ENCODE measurements around the gene DPH3. TPM values are rescaled to one million over a fixed set of nuclear protein-coding genes. Genes with fewer than 3 reads are reported as not detected.
A peak's percentile ranks its signal among the peaks of the same experiment; 100 is the strongest.

DPH3 gene
- total and polyA plus RNA-seq, 8 donors: 4.1 to 8.8 (median 6.8) TPM

DNA sequence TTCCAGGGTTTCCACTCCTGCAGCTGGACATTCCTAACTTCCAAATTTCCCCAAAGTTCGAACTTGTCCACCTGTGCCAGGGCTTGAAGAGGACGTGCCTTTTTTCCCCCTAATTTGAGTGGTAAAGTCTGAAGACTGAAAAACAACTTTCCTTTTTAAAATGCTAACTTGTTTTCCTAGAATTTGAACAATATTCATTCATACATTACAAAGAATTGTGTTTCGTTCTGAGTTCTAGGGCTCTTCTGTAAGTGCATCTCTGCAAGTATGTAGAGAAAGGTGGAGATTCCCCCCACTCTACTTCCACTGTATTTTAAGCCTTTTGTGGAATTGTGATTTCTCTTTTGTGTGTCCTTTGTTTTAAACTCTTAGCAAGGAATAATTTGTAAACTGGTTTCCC lies 9.4 kb downstream of the DPH3 start:
- no peak for FAIRE-seq
- Histone ChIP-seq H3K27me3 (no peaks in the 10 kb centered on the region), H3K9me3 (no peaks in the 10 kb centered on the region), H3K27ac (no peak overlapping the region), H3K36me3 (peaks cover 0 to 13% (median 0%) of the 10 kb centered on the region in 3 donors), H3K4me1 (peaks cover 5 to 14% (median 8%) of the 10 kb centered on the region in 3 donors), H3K4me3 (no peak overlapping the region)
- 74 to 80% methylated on average over 3 of the region's 3 CpGs for WGBS, 2 donors
- TF ChIP-seq, protein P1, sequence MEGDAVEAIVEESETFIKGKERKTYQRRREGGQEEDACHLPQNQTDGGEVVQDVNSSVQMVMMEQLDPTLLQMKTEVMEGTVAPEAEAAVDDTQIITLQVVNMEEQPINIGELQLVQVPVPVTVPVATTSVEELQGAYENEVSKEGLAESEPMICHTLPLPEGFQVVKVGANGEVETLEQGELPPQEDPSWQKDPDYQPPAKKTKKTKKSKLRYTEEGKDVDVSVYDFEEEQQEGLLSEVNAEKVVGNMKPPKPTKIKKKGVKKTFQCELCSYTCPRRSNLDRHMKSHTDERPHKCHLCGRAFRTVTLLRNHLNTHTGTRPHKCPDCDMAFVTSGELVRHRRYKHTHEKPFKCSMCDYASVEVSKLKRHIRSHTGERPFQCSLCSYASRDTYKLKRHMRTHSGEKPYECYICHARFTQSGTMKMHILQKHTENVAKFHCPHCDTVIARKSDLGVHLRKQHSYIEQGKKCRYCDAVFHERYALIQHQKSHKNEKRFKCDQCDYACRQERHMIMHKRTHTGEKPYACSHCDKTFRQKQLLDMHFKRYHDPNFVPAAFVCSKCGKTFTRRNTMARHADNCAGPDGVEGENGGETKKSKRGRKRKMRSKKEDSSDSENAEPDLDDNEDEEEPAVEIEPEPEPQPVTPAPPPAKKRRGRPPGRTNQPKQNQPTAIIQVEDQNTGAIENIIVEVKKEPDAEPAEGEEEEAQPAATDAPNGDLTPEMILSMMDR (IDR thresholded peaks at IDR 0.05): no peak
- ATAC-seq: no peak
- intact Hi-C loops (cut with DNase I): no loop called here
- no peak for DNase-seq

DNA sequence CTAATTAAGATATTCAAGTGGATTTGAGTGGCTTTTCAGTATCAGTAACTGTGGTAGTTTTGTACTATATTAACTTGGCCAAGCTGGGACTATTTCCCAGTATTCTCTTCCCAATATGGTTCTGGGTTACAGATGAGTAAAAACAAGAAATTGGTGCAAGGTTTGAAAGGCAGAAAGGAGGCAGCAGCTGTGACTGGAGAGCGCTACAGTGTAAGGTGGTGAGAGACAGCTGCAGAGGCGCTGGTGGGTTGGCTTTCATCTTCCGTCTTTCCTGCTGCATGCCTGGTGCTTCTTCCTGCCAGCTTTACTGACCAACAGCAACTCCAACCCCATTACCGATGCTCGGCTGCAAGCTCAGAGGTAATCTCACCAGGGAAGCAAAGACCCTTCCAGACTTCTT lies 9.8 kb downstream of the DPH3 start:
- peaks cover 0 to 9% (median 0%) of the 10 kb centered on the region in 3 donors for H3K36me3 ChIP-seq
- ATAC-seq: no peak
- H3K9me3 ChIP-seq: no peaks in the 10 kb centered on the region
- TF ChIP-seq, protein P1 (IDR thresholded peaks at IDR 0.05): no peak
- FAIRE-seq: no peak
- H3K27me3 ChIP-seq: no peaks in the 10 kb centered on the region
- no peak for DNase-seq
- H3K27ac ChIP-seq: no peak overlapping the region
- intact Hi-C loops (cut with DNase I): no loop called here
- WGBS, 2 donors: 90 to 91% methylated on average over 5 of the region's 5 CpGs
- no peak overlapping the region for H3K4me3 ChIP-seq
- H3K4me1 ChIP-seq: peaks cover 5 to 14% (median 8%) of the 10 kb centered on the region in 3 donors

DNA sequence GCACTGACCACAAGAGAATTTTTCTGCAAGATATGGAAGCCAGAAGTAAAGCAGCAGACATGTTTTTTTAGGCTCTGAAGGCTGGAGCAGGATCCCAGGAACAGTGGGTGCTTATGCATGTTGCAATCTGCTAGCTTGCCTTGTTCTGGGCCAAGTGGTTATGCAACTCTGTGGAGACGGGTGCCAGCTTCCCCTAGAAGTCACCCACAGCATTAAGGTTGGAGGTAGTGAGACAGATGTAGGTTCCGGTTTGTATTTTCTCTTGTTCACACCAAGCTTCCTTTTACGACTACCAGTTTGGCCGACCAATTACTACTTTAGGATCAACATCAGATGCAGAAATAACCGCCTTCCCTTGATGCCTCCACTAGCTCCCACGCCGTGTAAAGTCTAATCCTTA lies 11.1 kb downstream of the DPH3 start:
- intact Hi-C loops (cut with DNase I): no loop called here
- ATAC-seq (peak in 2 of 4 donors; percentile 64 to 73), FAIRE-seq (no peak), DNase-seq (peak in 1 of 6 donors; percentile 53)
- Histone ChIP-seq H3K27me3 (no peaks in the 10 kb centered on the region), H3K4me3 (no peak overlapping the region), H3K9me3 (no peaks in the 10 kb centered on the region), H3K4me1 (peaks cover 5 to 14% (median 8%) of the 10 kb centered on the region in 3 donors), H3K27ac (peak overlapping the region in 1 of 4 donors; percentile 16), H3K36me3 (peaks cover 0 to 2% (median 0%) of the 10 kb centered on the region in 3 donors)
- 83 to 84% methylated on average over 7 of the region's 7 CpGs for WGBS, 2 donors
- TF ChIP-seq, protein P1 (IDR thresholded peaks at IDR 0.05): no peak

DNA sequence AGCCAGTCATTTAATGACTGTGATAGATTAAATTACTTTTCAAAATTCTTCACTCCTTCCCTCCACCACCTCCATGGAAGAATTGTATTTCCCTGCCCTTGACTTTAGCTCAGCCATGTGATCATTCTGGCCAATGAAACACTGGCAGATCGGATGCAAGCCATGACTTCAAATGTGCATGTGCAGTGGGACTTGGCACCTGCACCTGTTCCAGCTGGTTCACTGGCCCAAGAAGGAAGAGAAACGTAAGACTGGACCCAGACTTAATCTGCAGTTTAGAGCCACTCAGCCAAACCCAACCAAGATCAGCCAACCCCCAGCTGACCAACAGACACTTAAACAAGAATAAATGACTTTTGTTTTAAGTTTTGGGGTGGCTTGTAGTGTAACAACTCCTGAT lies 11.8 kb downstream of the DPH3 start:
- WGBS, 2 donors: 47 to 54% methylated on average over 2 of the region's 2 CpGs
- Histone ChIP-seq H3K9me3 (no peaks in the 10 kb centered on the region), H3K27ac (peak overlapping the region in 2 of 4 donors; percentile 16 to 57), H3K4me1 (peaks cover 5 to 14% (median 8%) of the 10 kb centered on the region in 3 donors), H3K27me3 (no peaks in the 10 kb centered on the region), H3K4me3 (no peak overlapping the region), H3K36me3 (no peaks in the 10 kb centered on the region)
- TF ChIP-seq, protein P1 (IDR thresholded peaks at IDR 0.05): no peak
- DNase-seq: no peak
- peak in 1 of 4 donors; percentile 8 for ATAC-seq
- no peak for FAIRE-seq
- intact Hi-C loops (cut with DNase I): no loop called here

DNA sequence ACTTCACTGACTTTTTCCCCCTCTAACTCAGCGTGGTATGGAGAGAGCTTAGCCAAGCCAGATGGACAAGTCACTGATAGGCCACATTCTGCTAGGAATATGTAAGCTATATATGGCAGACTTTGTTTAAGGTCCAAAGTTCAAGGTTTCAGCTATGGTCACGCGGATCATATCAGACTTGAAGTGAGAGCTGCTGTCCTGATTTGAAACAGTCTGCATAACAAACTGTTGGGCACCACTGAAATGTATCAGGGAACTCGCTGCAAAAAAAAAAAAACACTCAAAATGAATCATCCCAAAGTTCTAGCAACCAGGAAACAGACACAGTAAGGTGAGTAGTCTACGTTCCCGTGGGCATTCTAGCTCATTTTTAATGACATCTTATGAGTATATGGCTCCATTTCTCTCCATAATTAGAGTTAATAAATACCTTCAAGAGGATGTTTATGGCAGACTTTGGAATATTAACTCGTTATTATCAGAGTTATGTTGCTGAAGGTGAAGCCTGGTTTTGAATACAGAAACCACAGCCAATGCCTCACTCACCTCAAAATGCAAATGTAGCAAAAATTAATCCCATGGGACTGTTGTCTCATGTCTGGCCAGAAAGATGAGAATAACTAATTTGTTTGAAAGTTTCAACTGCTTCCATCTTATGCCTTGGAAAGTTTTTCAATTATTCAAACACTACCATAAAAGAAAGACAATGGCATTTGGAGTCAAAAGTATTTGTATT lies 12.3 kb downstream of the DPH3 start:
- DNase-seq (peak in 2 of 6 donors; percentile 22 to 33), ATAC-seq (peak; percentile 58 to 75 (median 66)), FAIRE-seq (no peak)
- intact Hi-C loops (cut with DNase I): no loop called here
- peak overlapping the region in 2 of 4 donors; percentile 16 to 57 for H3K27ac ChIP-seq
- H3K27me3 ChIP-seq: no peaks in the 10 kb centered on the region
- peaks cover 5 to 14% (median 8%) of the 10 kb centered on the region in 3 donors for H3K4me1 ChIP-seq
- TF ChIP-seq, protein P1 (IDR thresholded peaks at IDR 0.05): no peak
- no peaks in the 10 kb centered on the region for H3K36me3 ChIP-seq
- H3K9me3 ChIP-seq: no peaks in the 10 kb centered on the region
- WGBS, 2 donors: 10 to 12% methylated on average over 7 of the region's 7 CpGs
- H3K4me3 ChIP-seq: no peak overlapping the region

Measured in pancreas (tissue), 10 donors.